Vagina (tissue), 2 donors: ENCODE results near the gene NPC1L1.

Experiments used
- POLR2A ChIP-seq, 2 donors: fragments of 450-650 bp; IDR thresholded peaks; one replicate each; pipeline ENCODE4 v1.6.1; 2017; ENCODE audit warnings: antibody characterized with exemption in 2 of 2, mild to moderate bottlenecking in 2 of 2, moderate library complexity in 2 of 2
- POLR2AphosphoS5 ChIP-seq, 2 donors: sonication (generic); formaldehyde crosslinking; IDR thresholded peaks; one replicate each; pipeline ENCODE4 v1.9.0; 2017; ENCODE audit warnings: antibody characterized with exemption in 2 of 2, mild to moderate bottlenecking in 2 of 2, low read depth in 1 of 2; ENCODE audit not compliant: insufficient read depth in 1 of 2
- TF ChIP-seq, protein P1 (sequence below), 3 experiments: fragments of 450-650 bp in 2 of 3; fragments of 200-600 bp in 1 of 3; sonication (generic) in 1 of 3; IDR thresholded peaks; one replicate each; pipeline ENCODE4 v1.5.1; 2017 to 2019; ENCODE audit warnings: antibody characterized with exemption in 3 of 3, mild to moderate bottlenecking in 2 of 3, moderate library complexity in 2 of 3

DNA sequence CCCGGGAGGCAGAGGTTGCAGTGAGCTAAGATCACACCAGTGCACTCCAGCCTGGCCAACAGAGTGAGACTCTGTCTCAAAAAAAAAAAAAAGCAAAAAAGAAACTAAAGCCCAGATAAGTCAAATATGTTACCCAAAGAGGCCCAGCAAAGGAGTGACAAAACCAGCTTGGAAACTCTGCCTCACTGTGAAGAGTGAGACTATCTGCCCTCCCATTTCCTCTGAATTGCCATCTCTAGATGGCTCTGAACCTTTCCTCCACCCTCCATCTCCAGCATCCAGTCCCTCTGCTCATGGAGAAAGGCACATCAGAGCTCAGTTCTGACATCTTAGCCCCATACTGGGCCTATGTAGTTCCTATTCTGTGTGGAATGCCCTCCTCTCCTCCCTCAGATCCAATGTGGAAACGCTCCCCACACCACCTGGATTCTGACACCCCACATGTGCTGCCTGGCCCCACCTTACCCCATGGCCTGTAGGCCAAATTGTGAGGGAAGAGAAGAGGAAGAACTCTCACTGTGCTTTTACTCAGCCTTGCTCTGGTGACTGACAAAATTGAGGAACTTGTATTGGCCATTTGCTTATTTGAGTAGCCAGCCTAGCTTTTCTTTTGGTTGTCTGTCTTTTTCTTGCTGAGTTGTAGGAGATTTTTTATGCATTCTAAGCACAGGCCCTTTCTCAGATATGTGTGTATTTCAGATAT, 32.7 kb downstream of the NPC1L1 start:
- TF ChIP-seq, protein P1, sequence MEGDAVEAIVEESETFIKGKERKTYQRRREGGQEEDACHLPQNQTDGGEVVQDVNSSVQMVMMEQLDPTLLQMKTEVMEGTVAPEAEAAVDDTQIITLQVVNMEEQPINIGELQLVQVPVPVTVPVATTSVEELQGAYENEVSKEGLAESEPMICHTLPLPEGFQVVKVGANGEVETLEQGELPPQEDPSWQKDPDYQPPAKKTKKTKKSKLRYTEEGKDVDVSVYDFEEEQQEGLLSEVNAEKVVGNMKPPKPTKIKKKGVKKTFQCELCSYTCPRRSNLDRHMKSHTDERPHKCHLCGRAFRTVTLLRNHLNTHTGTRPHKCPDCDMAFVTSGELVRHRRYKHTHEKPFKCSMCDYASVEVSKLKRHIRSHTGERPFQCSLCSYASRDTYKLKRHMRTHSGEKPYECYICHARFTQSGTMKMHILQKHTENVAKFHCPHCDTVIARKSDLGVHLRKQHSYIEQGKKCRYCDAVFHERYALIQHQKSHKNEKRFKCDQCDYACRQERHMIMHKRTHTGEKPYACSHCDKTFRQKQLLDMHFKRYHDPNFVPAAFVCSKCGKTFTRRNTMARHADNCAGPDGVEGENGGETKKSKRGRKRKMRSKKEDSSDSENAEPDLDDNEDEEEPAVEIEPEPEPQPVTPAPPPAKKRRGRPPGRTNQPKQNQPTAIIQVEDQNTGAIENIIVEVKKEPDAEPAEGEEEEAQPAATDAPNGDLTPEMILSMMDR (IDR thresholded peaks at IDR 0.05) = no peak
- TF ChIP-seq POLR2AphosphoS5 (IDR thresholded peaks at IDR 0.05; ENCODE audit: insufficient read depth in 1 of 2, low read depth in 1 of 2) (no peak), POLR2A (IDR thresholded peaks at IDR 0.05) (no peak)
